Calu3 (cell line): ENCODE results near the gene SMCO1. TPM values are rescaled to one million over a fixed set of nuclear protein-coding genes. Genes with fewer than 3 reads are reported as not detected.
A peak's percentile ranks its signal among the peaks of the same experiment; 100 is the strongest.

Source experiments
- BruUV-seq: library from RNA; stranded (reverse); fragments of 400-500 nt; replicated peaks from 2 replicates; lab custom pipeline; 2021; lab: Mats Ljungman, UMichigan
- CTCF ChIA-PET: fragments of 300-600 bp; sonication (Branson Sonifier 250); formaldehyde crosslinking; loops from one replicate; lab custom pipeline; 2022; ENCODE audit warnings: antibody characterized with exemption; lab: Charles Lee
- DNase-seq: peaks from one replicate; pipeline ENCODE4 v3.0.0; 2022
- H3K27ac Mint-ChIP-seq: one replicate; pipeline ENCODE4 v1.8.0; 2022; ENCODE audit warnings: mixed read lengths; ENCODE audit not compliant: unreplicated experiment
- H3K27me3 Mint-ChIP-seq: one replicate; pipeline ENCODE4 v1.8.0; 2022; ENCODE audit warnings: mixed read lengths; ENCODE audit not compliant: unreplicated experiment
- H3K36me3 Mint-ChIP-seq: one replicate; pipeline ENCODE4 v1.8.0; 2022; ENCODE audit warnings: mild to moderate bottlenecking, moderate library complexity, mixed read lengths; ENCODE audit not compliant: insufficient read depth, unreplicated experiment
- H3K4me1 Mint-ChIP-seq: one replicate; pipeline ENCODE4 v1.8.0; 2022; ENCODE audit warnings: mild to moderate bottlenecking, low read depth, mixed read lengths; ENCODE audit not compliant: unreplicated experiment
- H3K4me3 Mint-ChIP-seq: one replicate; pipeline ENCODE4 v1.8.0; 2022; ENCODE audit warnings: mild to moderate bottlenecking, low read depth, moderate library complexity, mixed read lengths; ENCODE audit not compliant: unreplicated experiment
- H3K9me3 Mint-ChIP-seq: one replicate; pipeline ENCODE4 v1.8.0; 2022; ENCODE audit warnings: low read depth, mixed read lengths; ENCODE audit not compliant: unreplicated experiment
- CTCF ChIP-seq: fragments of 200-600 bp; IDR thresholded peaks from one replicate; pipeline ENCODE4 v1.8.0; 2022; ENCODE audit warnings: antibody characterized with exemption; ENCODE audit not compliant: unreplicated experiment
- intact Hi-C: fragments of 100-400 bp; cut with micrococcal nuclease; formaldehyde crosslinking; loops from one replicate; pipeline ENCODE4 v1.10.0; 2022; ENCODE audit not compliant: unreplicated experiment
- total RNA-seq: library from RNA; stranded (reverse); gene quantifications from 2 replicates; pipeline ENCODE4 v1.2.3, GENCODE V29; 2022

SMCO1 gene
- total RNA-seq, 1 experiment from 2014 or later: not detected

- TF ChIP-seq CTCF: no peak
- DNase-seq: peak; percentile 19
- H3K9me3 Mint-ChIP-seq: peaks cover 2% of the 10 kb centered on the region
- intact Hi-C loops: loop anchor here (2.0 kb wide), 1 partner anchor 16 kb away; no protein-coding TSS in a partner anchor
- H3K27ac Mint-ChIP-seq: peak overlapping the region; percentile 99
- TSS peak; percentile 61 for BruUV-seq
- H3K4me3 Mint-ChIP-seq: peak overlapping the region; percentile 98
- H3K4me1 Mint-ChIP-seq: peaks cover 18% of the 10 kb centered on the region
- H3K27me3 Mint-ChIP-seq: no peaks in the 10 kb centered on the region
- peaks cover 53% of the 10 kb centered on the region for H3K36me3 Mint-ChIP-seq
- CTCF ChIA-PET: interaction anchor here (0.7 kb wide), 1 partner anchor 644 kb away, joined by 3 read pairs; no protein-coding TSS in a partner anchor
Measured at GRCh38 chr3:196502775-196503195, 12.4 kb downstream of the SMCO1 start.

GRCh38 chr3:196501316-196502044 is 13.7 kb downstream of the SMCO1 start:
- CTCF ChIA-PET: interaction anchor here (0.7 to 1.3 kb wide), 4 partner anchors 12 to 89 kb away, joined by 3 to 5 read pairs (median 4); no protein-coding TSS in a partner anchor
- H3K9me3 Mint-ChIP-seq: no peaks in the 10 kb centered on the region
- peak overlapping the region; percentile 98 for H3K4me3 Mint-ChIP-seq
- peaks cover 18% of the 10 kb centered on the region for H3K4me1 Mint-ChIP-seq
- no peak for DNase-seq
- intact Hi-C loops: loop anchor here (2.0 kb wide), 1 partner anchor 15 kb away; no protein-coding TSS in a partner anchor
- BruUV-seq: no TSS peak
- H3K36me3 Mint-ChIP-seq: peaks cover 63% of the 10 kb centered on the region
- H3K27ac Mint-ChIP-seq: peak overlapping the region; percentile 99
- TF ChIP-seq CTCF: no peak
- no peaks in the 10 kb centered on the region for H3K27me3 Mint-ChIP-seq

GRCh38 chr3:196499807-196500524 is 15.2 kb downstream of the SMCO1 start:
- intact Hi-C loops: no loop called here
- CTCF ChIA-PET: no interaction called here
- Mint-ChIP-seq H3K9me3 (no peaks in the 10 kb centered on the region), H3K36me3 (peaks cover 68% of the 10 kb centered on the region), H3K4me3 (peak overlapping the region; percentile 98), H3K4me1 (peaks cover 18% of the 10 kb centered on the region), H3K27ac (peak overlapping the region; percentile 99), H3K27me3 (no peaks in the 10 kb centered on the region)
- no peak for DNase-seq
- TF ChIP-seq CTCF: no peak
- no TSS peak for BruUV-seq

GRCh38 chr3:196499061-196499460 is 16.1 kb downstream of the SMCO1 start:
- Mint-ChIP-seq H3K4me1 (peaks cover 18% of the 10 kb centered on the region), H3K27ac (peak overlapping the region; percentile 99), H3K9me3 (no peaks in the 10 kb centered on the region), H3K36me3 (peaks cover 68% of the 10 kb centered on the region), H3K4me3 (peak overlapping the region; percentile 98), H3K27me3 (no peaks in the 10 kb centered on the region)
- TF ChIP-seq CTCF: no peak
- DNase-seq: peak; percentile 43
- BruUV-seq: no TSS peak
- intact Hi-C loops: no loop called here
- CTCF ChIA-PET: no interaction called here
